Measurements from ENCODE around the gene NKAIN2.

GRCh38 chr6:123788319-123788718 is 15.3 kb upstream of the NKAIN2 start:
- TF ChIP-seq CTCF (IDR thresholded peaks at IDR 0.05) (no peak), POLR2A (IDR thresholded peaks at IDR 0.05) (no peak)
